HCT116 (cell line): Measurements from ENCODE around the gene CIC. TPM values are rescaled to one million over a fixed set of nuclear protein-coding genes. Genes with fewer than 3 reads are reported as not detected.

Source experiments
- ATAC-seq: fragments of 200-7000 bp; cut with Tn5 transposase; 2 replicates; pipeline ENCODE4 v1.9.1; 2020; ENCODE audit warnings: mild to moderate bottlenecking, moderate library complexity
- BruUV-seq: library from RNA; stranded (reverse); fragments of 400-500 nt; replicated peaks from 2 replicates; lab custom pipeline; 2021; lab: Mats Ljungman, UMichigan
- CTCF ChIA-PET: fragments of 300-600 bp; sonication (Branson Sonifier 250); formaldehyde crosslinking; loops from one replicate; lab custom pipeline; 2021; ENCODE audit warnings: antibody characterized with exemption; lab: Charles Lee
- POLR2A ChIA-PET: fragments of 300-600, 350-600 bp; sonication (Branson Sonifier 250); formaldehyde crosslinking; loops from one replicate; lab custom pipeline; 2021; ENCODE audit warnings: antibody characterized with exemption; lab: Charles Lee
- RAD21 ChIA-PET, 2 experiments: fragments of 300-600 bp; sonication (Branson Sonifier 250); formaldehyde crosslinking; loops; one replicate each; lab custom pipeline; 2023; ENCODE audit warnings: low total read pairs in 2 of 2; ENCODE audit not compliant: uncharacterized antibody in 2 of 2, unreplicated experiment in 2 of 2, low non-redundant PET in 1 of 2; lab: Charles Lee
- DNase-seq: peaks from one replicate; pipeline ENCODE4 v3.0.0-alpha.2; 2010; ENCODE audit warnings: low read depth, low spot score
- H2AFZ ChIP-seq: fragments of 200-600 bp; shearing (Covaris generic), sonication (generic); 2 replicates; pipeline ENCODE4 v1.6.1; 2017; ENCODE audit warnings: low read depth, mixed run types, mixed read lengths, antibody characterized with exemption, low read length; ENCODE audit not compliant: poor library complexity, severe bottlenecking
- H3K27ac ChIP-seq: 2 replicates; pipeline ENCODE4 v1.5.1; 2012; ENCODE audit warnings: low read depth, low read length
- H3K27me3 ChIP-seq: fragments of 200-600 bp; sonication (generic); 2 replicates; pipeline ENCODE4 v1.6.1; 2016; ENCODE audit warnings: mixed run types, low read length, mixed read lengths; ENCODE audit not compliant: insufficient read depth
- H3K36me3 ChIP-seq, 2 experiments: fragments of 200-500 bp in 1 of 2; fragments of 200-600 bp in 1 of 2; sonication (Bioruptor generic) in 1 of 2; sonication (generic) in 1 of 2; 2 replicates each; pipeline versions ENCODE4 v1.5.1 to v1.6.1; 2014 to 2016; ENCODE audit warnings: low read length in 2 of 2, inconsistent platforms in 1 of 2, mixed read lengths in 1 of 2, mixed run types in 1 of 2; ENCODE audit not compliant: insufficient read depth in 2 of 2, control insufficient read depth in 1 of 2
- H3K4me1 ChIP-seq, 2 experiments: fragments of 200-600 bp in 1 of 2; sonication (generic) in 1 of 2; 2 replicates each; pipeline versions ENCODE4 v1.5.1 to v1.6.1; 2012 to 2017; ENCODE audit warnings: low read length in 2 of 2, inconsistent platforms in 1 of 2, mild to moderate bottlenecking in 1 of 2, mixed read lengths in 1 of 2, mixed run types in 1 of 2, moderate library complexity in 1 of 2; ENCODE audit not compliant: insufficient read depth in 2 of 2, control insufficient read depth in 1 of 2
- H3K4me2 ChIP-seq: fragments of 200-600 bp; sonication (generic); 2 replicates; pipeline ENCODE4 v1.6.1; 2017; ENCODE audit warnings: mixed run types, low read length, mixed read lengths
- H3K4me3 ChIP-seq, 2 experiments: fragments of 200-600 bp in 1 of 2; sonication (generic) in 1 of 2; replicated peaks in 1 of 2; 2 replicates each; pipeline ENCODE4 v1.5.1; 2011 to 2016; ENCODE audit warnings: low read length in 2 of 2, control low read depth in 1 of 2, low read depth in 1 of 2, mild to moderate bottlenecking in 1 of 2, mixed read lengths in 1 of 2, mixed run types in 1 of 2
- H3K79me2 ChIP-seq: fragments of 200-600 bp; sonication (generic); 2 replicates; pipeline ENCODE4 v1.6.1; 2017; ENCODE audit warnings: mild to moderate bottlenecking, mixed run types, low read length, moderate library complexity, mixed read lengths; ENCODE audit not compliant: insufficient read depth
- H3K9ac ChIP-seq: fragments of 200-600 bp; sonication (generic); 2 replicates; pipeline ENCODE4 v1.6.1; 2016; ENCODE audit warnings: low read length, mixed read lengths
- H3K9me2 ChIP-seq: fragments of 200-600 bp; sonication (generic), shearing (Covaris generic); 2 replicates; pipeline ENCODE4 v1.6.1; 2017; ENCODE audit warnings: mixed run types, mild to moderate bottlenecking, moderate library complexity; ENCODE audit not compliant: insufficient read depth
- H3K9me3 ChIP-seq, 2 experiments: fragments of 200-500 bp in 1 of 2; fragments of 200-600 bp in 1 of 2; sonication (Bioruptor generic) in 1 of 2; sonication (generic) in 1 of 2; 2 replicates each; pipeline ENCODE4 v1.6.1; 2014 to 2017; ENCODE audit warnings: low read length in 2 of 2, mixed read lengths in 2 of 2, inconsistent platforms in 1 of 2, low read depth in 1 of 2, mild to moderate bottlenecking in 1 of 2, mixed run types in 1 of 2, moderate library complexity in 1 of 2; ENCODE audit not compliant: control insufficient read depth in 1 of 2, insufficient read depth in 1 of 2
- H4K20me1 ChIP-seq: fragments of 200-600 bp; sonication (generic), shearing (Covaris generic); 2 replicates; pipeline ENCODE4 v1.6.1; 2017; ENCODE audit warnings: mixed run types, mild to moderate bottlenecking, moderate library complexity; ENCODE audit not compliant: insufficient read depth
- ATF3 ChIP-seq: IDR thresholded peaks from 2 replicates; pipeline ENCODE4 v1.6.1; 2012
- CBX3 ChIP-seq: IDR thresholded peaks from 2 replicates; pipeline ENCODE4 v1.6.1; 2012; ENCODE audit warnings: low read depth
- CEBPB ChIP-seq: IDR thresholded peaks from 2 replicates; pipeline ENCODE4 v1.6.1; 2012; ENCODE audit warnings: low read depth
- CTCF ChIP-seq, 3 experiments: fragments of 200-600 bp in 1 of 3; sonication (generic) in 1 of 3; IDR thresholded peaks in 2 of 3; conservative IDR thresholded peaks in 1 of 3; 2 replicates each; pipeline ENCODE4 v1.5.1; 2012 to 2017; ENCODE audit warnings: low read depth in 2 of 3, low read length in 2 of 3, antibody characterized with exemption in 1 of 3, borderline replicate concordance in 1 of 3, control low read depth in 1 of 3, mild to moderate bottlenecking in 1 of 3, mixed read lengths in 1 of 3, mixed run types in 1 of 3, moderate library complexity in 1 of 3; ENCODE audit not compliant: insufficient read depth in 1 of 3
- ELF1 ChIP-seq: IDR thresholded peaks from 2 replicates; pipeline ENCODE4 v1.6.1; 2012; ENCODE audit warnings: low read depth, borderline replicate concordance
- EZH2 ChIP-seq: fragments of 200-600 bp; sonication (generic); IDR thresholded peaks from 2 replicates; pipeline ENCODE4 v1.6.1; 2017; ENCODE audit warnings: antibody characterized with exemption, mixed run types
- EZH2phosphoT487 ChIP-seq: fragments of 200-600 bp; IDR thresholded peaks from 2 replicates; pipeline ENCODE4 v1.6.1; 2018; ENCODE audit warnings: antibody characterized with exemption, borderline replicate concordance
- FOSL1 ChIP-seq: IDR thresholded peaks from 2 replicates; pipeline ENCODE4 v1.6.1; 2012; ENCODE audit warnings: low read depth
- MAX ChIP-seq: IDR thresholded peaks from 2 replicates; pipeline ENCODE4 v1.6.1; 2012
- POLR2A ChIP-seq: IDR thresholded peaks from 2 replicates; pipeline ENCODE4 v1.7.0; 2011; ENCODE audit warnings: borderline replicate concordance; ENCODE audit not compliant: insufficient read depth, insufficient read length; ENCODE audit errors: extremely low read depth
- POLR2AphosphoS5 ChIP-seq: IDR thresholded peaks from 2 replicates; pipeline ENCODE4 v1.6.1; 2011; ENCODE audit warnings: mild to moderate bottlenecking, low read depth, low read length, moderate library complexity
- RAD21 ChIP-seq: IDR thresholded peaks from 2 replicates; pipeline ENCODE4 v1.6.1; 2012; ENCODE audit warnings: low read depth, mild to moderate bottlenecking
- SIN3A ChIP-seq: IDR thresholded peaks from 2 replicates; pipeline ENCODE4 v1.6.1; 2012; ENCODE audit warnings: low read depth
- SRF ChIP-seq: IDR thresholded peaks from 2 replicates; pipeline ENCODE4 v1.6.1; 2012; ENCODE audit warnings: low read depth
- TCF7L2 ChIP-seq: IDR thresholded peaks from 2 replicates; pipeline ENCODE4 v1.7.0; 2011; ENCODE audit warnings: borderline replicate concordance, inconsistent platforms; ENCODE audit not compliant: insufficient read depth, insufficient read length; ENCODE audit errors: extremely low read depth
- ZBTB33 ChIP-seq: IDR thresholded peaks from 2 replicates; pipeline ENCODE4 v1.6.1; 2011; ENCODE audit warnings: mild to moderate bottlenecking, low read length, moderate library complexity; ENCODE audit not compliant: insufficient replicate concordance; ENCODE audit errors: extremely low read depth
- ZNF274 ChIP-seq: fragments of 200-500 bp; sonication (Bioruptor generic); IDR thresholded peaks from 2 replicates; pipeline ENCODE4 v1.6.1; 2014; ENCODE audit warnings: mild to moderate bottlenecking, low read depth, low read length, inconsistent platforms
- intact Hi-C: fragments of 100-400 bp; cut with micrococcal nuclease; formaldehyde crosslinking; loops from 2 replicates; pipeline ENCODE4 v1.10.0; 2022
- total RNA-seq: library from RNA; stranded (reverse); gene quantifications from one replicate; pipeline ENCODE4 v1.2.1, GENCODE V29; 2021; ENCODE audit not compliant: unreplicated experiment

The CIC gene
- total RNA-seq, 1 experiment from 2014 or later: 52.0 TPM

DNA sequence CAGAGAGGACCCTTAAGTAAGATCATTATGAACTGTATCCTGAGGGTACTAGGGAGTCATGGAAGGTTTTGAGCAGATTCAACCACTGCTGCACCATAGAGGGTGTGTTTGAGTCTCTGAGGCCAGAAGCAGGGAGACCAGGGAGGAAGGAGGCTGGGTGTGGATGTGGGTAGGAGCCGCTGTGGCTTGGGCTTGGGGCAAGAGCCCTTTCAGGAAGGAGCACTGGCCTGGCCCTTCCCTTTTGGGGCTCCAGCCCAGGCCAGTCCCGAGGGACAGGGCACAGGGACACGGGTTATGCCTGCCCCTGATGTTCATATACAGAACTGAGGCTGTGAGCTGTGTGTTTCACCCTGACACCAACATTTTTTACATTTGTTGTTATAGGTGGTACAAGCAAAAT lies 7.2 kb downstream of the CIC start:
- Histone ChIP-seq H2AFZ (no peak overlapping the region), H3K4me1 (peaks cover 23 to 37% of the 10 kb centered on the region in 2 experiments), H3K27ac (no peak overlapping the region), H3K79me2 (peaks cover under 1% of the 10 kb centered on the region; the same call in 1 of the 2 replicates), H3K9me2 (no peaks in the 10 kb centered on the region), H3K9me3 (no peaks in the 10 kb centered on the region), H3K36me3 (peaks cover 3 to 5% of the 10 kb centered on the region in 2 experiments; a peak in 2 of 4 replicates), H3K4me2 (no peak overlapping the region), H4K20me1 (no peaks in the 10 kb centered on the region), H3K4me3 (no peak overlapping the region), H3K9ac (no peak overlapping the region), H3K27me3 (no peaks in the 10 kb centered on the region)
- POLR2A ChIA-PET: no interaction called here
- RAD21 ChIA-PET: no interaction called here
- intact Hi-C loops: no loop called here
- BruUV-seq: no TSS peak
- CTCF ChIA-PET: interaction anchor here (2.1 kb wide), 1 partner anchor 30 kb away, joined by 8 read pairs; no protein-coding TSS in a partner anchor
- DNase-seq (no peak), ATAC-seq (no peak)
- TF ChIP-seq EZH2 (no peak), POLR2A (no peak), ELF1 (no peak), RAD21 (no peak), ATF3 (no peak), FOSL1 (no peak)

GRCh38 chr19:42276821-42277220 lies 7.8 kb downstream of the CIC start:
- POLR2A ChIA-PET: no interaction called here
- Histone ChIP-seq H3K79me2 (no peaks in the 10 kb centered on the region; the same call in 1 of the 2 replicates), H3K36me3 (peaks cover 3 to 5% of the 10 kb centered on the region in 2 experiments; a peak in 2 of 4 replicates), H3K9me2 (no peaks in the 10 kb centered on the region), H3K27ac (no peak overlapping the region), H3K9ac (no peak overlapping the region), H3K9me3 (no peaks in the 10 kb centered on the region), H3K4me1 (peaks cover 27 to 41% of the 10 kb centered on the region in 2 experiments), H3K4me2 (no peak overlapping the region), H2AFZ (no peak overlapping the region), H4K20me1 (no peaks in the 10 kb centered on the region), H3K27me3 (no peaks in the 10 kb centered on the region), H3K4me3 (no peak overlapping the region)
- RAD21 ChIA-PET: no interaction called here
- DNase-seq (no peak), ATAC-seq (no peak)
- CTCF ChIA-PET: interaction anchor here (2.1 kb wide), 1 partner anchor 31 kb away, joined by 8 read pairs; no protein-coding TSS in a partner anchor
- no TSS peak for BruUV-seq
- intact Hi-C loops: no loop called here
- no peak for TF ChIP-seq CEBPB
- TF ChIP-seq ATF3: no peak
- TF ChIP-seq SRF: no peak
- no peak for TF ChIP-seq SIN3A
- TF ChIP-seq POLR2AphosphoS5: no peak
- TF ChIP-seq EZH2phosphoT487: no peak
- TF ChIP-seq CTCF (IDR thresholded peaks at IDR 0.05 in 2 of 3, conservative IDR thresholded peaks at IDR 0.05 in 1 of 3; ENCODE audit: borderline replicate concordance in 1 of 3, insufficient read depth in 1 of 3, low read depth in 2 of 3, low read length in 2 of 3): no peak
- no peak for TF ChIP-seq EZH2
- no peak for TF ChIP-seq MAX
- TF ChIP-seq RAD21: no peak
- TF ChIP-seq CBX3: no peak
- TF ChIP-seq ZBTB33: no peak
- TF ChIP-seq ZNF274: no peak
- no peak for TF ChIP-seq TCF7L2
